Measurements from ENCODE around the gene HMOX2. TPM values are rescaled to one million over a fixed set of nuclear protein-coding genes. Genes with fewer than 3 reads are reported as not detected.

HMOX2 gene
- total RNA-seq, 1 donor from 2014 or later = 53.8 TPM

DNA sequence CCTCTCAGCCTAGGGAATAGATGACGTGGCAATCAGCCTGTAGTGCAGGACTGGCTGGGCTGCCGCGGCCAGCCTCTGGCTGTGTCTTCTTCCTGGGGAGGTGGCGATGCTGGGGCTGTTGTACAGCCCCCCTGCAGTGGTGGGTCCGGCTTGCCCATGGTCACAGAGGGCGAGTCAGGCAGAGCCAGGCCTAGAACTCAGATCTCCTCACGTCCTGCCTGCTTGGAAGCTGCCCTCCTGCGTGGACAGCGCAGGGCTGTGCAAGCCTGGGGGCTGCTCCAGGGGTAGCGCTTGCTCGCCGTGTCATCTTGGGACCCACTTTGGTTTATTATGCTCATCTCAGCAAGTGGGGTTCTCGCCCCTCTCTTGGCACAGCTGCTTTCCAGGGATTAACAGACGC is 21.1 kb upstream of the HMOX2 start:
- TF ChIP-seq, protein P1, sequence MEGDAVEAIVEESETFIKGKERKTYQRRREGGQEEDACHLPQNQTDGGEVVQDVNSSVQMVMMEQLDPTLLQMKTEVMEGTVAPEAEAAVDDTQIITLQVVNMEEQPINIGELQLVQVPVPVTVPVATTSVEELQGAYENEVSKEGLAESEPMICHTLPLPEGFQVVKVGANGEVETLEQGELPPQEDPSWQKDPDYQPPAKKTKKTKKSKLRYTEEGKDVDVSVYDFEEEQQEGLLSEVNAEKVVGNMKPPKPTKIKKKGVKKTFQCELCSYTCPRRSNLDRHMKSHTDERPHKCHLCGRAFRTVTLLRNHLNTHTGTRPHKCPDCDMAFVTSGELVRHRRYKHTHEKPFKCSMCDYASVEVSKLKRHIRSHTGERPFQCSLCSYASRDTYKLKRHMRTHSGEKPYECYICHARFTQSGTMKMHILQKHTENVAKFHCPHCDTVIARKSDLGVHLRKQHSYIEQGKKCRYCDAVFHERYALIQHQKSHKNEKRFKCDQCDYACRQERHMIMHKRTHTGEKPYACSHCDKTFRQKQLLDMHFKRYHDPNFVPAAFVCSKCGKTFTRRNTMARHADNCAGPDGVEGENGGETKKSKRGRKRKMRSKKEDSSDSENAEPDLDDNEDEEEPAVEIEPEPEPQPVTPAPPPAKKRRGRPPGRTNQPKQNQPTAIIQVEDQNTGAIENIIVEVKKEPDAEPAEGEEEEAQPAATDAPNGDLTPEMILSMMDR (IDR thresholded peaks at IDR 0.05) = no peak
- ATAC-seq (no peak), DNase-seq (no peak)
- H3K4me3 ChIP-seq = no peak overlapping the region
- intact Hi-C loops (cut with DNase I) = no loop called here
- peaks cover 8% of the 10 kb centered on the region for H3K4me1 ChIP-seq
- no peaks in the 10 kb centered on the region for H3K9me3 ChIP-seq
- H3K27me3 ChIP-seq (ENCODE audit: low read depth) = no peaks in the 10 kb centered on the region
- peaks cover 78% of the 10 kb centered on the region for H3K36me3 ChIP-seq
- H3K27ac ChIP-seq = no peak overlapping the region

DNA sequence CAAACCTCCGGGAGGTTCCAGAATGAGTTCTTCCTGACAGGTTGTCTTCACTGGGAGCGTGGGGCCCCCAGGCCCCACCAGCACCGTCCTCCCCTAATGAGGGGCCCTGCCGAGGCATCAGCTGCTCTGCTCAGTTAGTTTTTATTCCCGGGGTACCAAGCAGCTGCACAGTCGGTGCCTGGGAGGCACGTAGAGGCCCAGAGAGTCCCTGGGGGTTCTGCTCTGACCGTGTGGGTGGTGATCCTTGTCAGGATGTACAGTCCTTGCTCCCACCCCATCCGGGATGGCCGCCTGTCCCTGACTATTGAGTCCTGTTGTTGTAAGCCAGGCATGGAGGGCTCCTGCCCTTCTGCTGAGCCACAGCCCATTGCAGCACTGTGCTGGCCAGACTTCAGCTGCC is 20.2 kb upstream of the HMOX2 start:
- no peaks in the 10 kb centered on the region for H3K27me3 ChIP-seq (ENCODE audit: low read depth)
- H3K9me3 ChIP-seq = no peaks in the 10 kb centered on the region
- TF ChIP-seq, protein P1 (IDR thresholded peaks at IDR 0.05) = no peak
- H3K4me1 ChIP-seq = peaks cover 8% of the 10 kb centered on the region
- intact Hi-C loops (cut with DNase I) = no loop called here
- ATAC-seq (no peak), DNase-seq (no peak)
- no peak overlapping the region for H3K4me3 ChIP-seq
- peaks cover 71% of the 10 kb centered on the region for H3K36me3 ChIP-seq
- no peak overlapping the region for H3K27ac ChIP-seq

DNA sequence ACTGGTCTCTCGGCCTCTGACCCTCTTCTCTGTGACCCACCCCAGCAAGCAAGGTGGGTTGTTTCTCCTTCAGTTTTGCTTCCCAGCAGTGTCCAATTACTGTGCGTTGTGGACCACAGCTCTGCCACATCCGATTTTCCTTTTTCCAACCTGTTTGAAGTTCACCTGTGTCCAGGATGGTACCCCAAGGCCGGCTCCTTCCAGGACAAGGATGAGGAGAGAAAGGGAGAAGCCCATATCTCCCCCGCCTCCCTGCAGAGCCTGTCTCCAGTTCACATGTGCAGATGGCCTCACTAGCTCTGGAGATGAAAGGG is 15.3 kb upstream of the HMOX2 start:
- Histone ChIP-seq H3K27me3 (ENCODE audit: low read depth) (no peaks in the 10 kb centered on the region), H3K4me3 (no peak overlapping the region), H3K4me1 (peaks cover 8% of the 10 kb centered on the region), H3K36me3 (peaks cover 73% of the 10 kb centered on the region), H3K9me3 (no peaks in the 10 kb centered on the region), H3K27ac (no peak overlapping the region)
- no peak for DNase-seq
- no peak for ATAC-seq
- intact Hi-C loops (cut with DNase I) = no loop called here
- TF ChIP-seq, protein P1 (IDR thresholded peaks at IDR 0.05) = no peak

DNA sequence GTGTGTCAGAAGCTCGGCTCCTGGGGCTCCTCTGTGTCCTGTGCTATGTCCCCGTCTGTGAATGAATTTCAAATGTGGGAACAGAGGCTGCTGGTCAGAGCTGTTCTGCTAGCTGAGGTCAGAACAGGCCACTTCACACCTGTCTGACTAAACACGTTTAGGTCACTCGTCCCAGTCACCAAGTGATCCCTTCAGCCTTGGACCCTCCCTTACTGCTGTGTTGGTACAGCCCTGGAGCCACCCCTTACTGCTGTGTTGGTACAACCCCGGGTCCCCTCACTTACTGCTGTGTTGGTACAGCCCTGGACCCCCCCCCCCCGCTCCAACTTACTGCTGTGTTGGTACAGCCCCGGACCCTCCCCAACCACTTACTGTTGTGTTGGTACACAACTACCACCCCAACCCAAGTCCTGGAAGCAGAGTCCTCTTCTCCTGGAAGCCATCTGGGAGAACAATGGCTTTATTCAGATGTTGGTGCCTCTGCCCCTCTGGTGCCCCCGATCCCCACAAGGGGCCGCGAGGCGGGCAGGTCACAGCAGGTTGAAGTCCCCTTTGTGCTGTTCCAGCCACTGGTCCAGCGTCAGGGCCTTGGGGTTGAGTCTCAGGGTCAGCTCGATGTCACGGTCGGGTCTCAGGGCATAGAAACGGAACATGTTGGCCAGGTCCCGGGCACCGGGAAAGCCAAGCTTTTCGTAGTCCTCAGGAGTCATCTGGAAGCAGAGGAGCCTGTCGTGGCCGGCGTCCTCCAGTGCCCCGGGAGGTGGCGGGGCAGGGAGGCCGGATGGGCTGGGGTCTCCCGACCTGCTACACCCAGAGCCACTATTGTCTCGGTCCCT is 14.7 kb upstream of the HMOX2 start:
- H3K9me3 ChIP-seq = no peaks in the 10 kb centered on the region
- ATAC-seq (no peak), DNase-seq (no peak)
- intact Hi-C loops (cut with DNase I) = no loop called here
- no peak overlapping the region for H3K4me3 ChIP-seq
- TF ChIP-seq, protein P1 (IDR thresholded peaks at IDR 0.05) = no peak
- H3K36me3 ChIP-seq = peaks cover 73% of the 10 kb centered on the region
- H3K27me3 ChIP-seq (ENCODE audit: low read depth) = no peaks in the 10 kb centered on the region
- H3K27ac ChIP-seq = no peak overlapping the region
- peaks cover 8% of the 10 kb centered on the region for H3K4me1 ChIP-seq

DNA sequence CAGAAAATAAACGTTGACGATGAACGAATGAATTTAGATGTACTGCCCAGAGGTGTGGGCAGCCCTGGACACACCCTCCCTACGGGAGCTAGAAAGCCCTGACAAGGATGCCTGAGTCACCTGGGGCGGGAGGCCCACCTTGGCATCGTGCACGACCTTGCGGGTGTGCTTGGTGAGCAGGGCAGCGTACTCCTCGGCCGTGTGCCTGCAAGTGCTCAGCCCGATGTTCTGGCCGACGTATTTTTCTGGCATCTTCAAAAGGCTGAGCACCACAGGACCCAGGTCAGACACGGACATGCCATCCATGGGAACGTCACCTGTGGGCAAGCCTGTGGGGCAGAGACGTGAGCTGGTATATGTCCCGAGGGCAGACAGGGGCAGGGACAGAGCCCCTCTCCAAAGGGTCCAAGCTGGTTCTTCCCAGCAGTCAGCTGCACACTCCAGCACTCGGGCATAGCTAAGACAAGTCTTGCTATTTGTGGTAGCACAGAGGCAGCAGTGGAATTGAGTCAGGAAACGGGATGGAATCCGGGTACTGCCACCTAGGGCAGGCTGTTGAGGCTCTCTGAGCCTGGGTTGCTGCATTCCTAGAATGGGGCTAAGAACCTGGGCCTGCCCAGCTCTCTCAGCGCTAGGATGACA is 12.6 kb upstream of the HMOX2 start:
- intact Hi-C loops (cut with DNase I) = no loop called here
- H3K4me1 ChIP-seq = peaks cover 7% of the 10 kb centered on the region
- no peaks in the 10 kb centered on the region for H3K27me3 ChIP-seq (ENCODE audit: low read depth)
- H3K9me3 ChIP-seq = no peaks in the 10 kb centered on the region
- H3K27ac ChIP-seq = no peak overlapping the region
- H3K4me3 ChIP-seq = no peak overlapping the region
- TF ChIP-seq, protein P1 (IDR thresholded peaks at IDR 0.05) = no peak
- DNase-seq (no peak), ATAC-seq (no peak)
- peaks cover 74% of the 10 kb centered on the region for H3K36me3 ChIP-seq
